ENCODE results near the gene ARMC6. TPM values are rescaled to one million over a fixed set of nuclear protein-coding genes. Genes with fewer than 3 reads are reported as not detected.

The ARMC6 gene
- total RNA-seq, 1 donor from 2014 or later, result 34.7 TPM

DNA sequence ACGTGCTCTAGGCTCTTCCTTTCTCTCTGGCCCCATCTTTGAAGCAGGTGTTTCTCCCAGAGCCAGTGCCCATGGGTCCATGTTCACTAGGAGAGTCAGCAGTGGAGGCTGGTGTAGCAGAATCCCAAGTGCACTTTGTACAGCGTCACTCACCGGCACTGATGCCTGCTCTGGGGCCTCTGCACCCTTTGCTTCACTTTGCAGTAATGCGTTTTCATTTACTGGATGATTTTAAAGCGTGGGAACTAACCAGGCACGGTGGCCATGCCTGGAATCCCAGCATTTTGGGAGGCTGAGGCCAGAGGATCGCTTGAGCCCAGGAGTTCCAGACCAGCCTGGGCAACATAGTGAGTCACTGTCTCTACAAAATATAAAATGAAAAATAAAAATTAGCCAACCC lies 61.1 kb downstream of the ARMC6 start:
- no peaks in the 10 kb centered on the region for H3K27me3 ChIP-seq
- no peaks in the 10 kb centered on the region for H3K4me1 ChIP-seq
- TF ChIP-seq, protein P1, sequence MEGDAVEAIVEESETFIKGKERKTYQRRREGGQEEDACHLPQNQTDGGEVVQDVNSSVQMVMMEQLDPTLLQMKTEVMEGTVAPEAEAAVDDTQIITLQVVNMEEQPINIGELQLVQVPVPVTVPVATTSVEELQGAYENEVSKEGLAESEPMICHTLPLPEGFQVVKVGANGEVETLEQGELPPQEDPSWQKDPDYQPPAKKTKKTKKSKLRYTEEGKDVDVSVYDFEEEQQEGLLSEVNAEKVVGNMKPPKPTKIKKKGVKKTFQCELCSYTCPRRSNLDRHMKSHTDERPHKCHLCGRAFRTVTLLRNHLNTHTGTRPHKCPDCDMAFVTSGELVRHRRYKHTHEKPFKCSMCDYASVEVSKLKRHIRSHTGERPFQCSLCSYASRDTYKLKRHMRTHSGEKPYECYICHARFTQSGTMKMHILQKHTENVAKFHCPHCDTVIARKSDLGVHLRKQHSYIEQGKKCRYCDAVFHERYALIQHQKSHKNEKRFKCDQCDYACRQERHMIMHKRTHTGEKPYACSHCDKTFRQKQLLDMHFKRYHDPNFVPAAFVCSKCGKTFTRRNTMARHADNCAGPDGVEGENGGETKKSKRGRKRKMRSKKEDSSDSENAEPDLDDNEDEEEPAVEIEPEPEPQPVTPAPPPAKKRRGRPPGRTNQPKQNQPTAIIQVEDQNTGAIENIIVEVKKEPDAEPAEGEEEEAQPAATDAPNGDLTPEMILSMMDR (IDR thresholded peaks at IDR 0.05), result no peak
- peaks cover 7 to 26% of the 10 kb centered on the region in 2 donors for H3K36me3 ChIP-seq
- intact Hi-C loops (cut with DNase I), result no loop called here
- DNase-seq (ENCODE audit: low spot score in 2 of 2), result no peak
- H3K4me3 ChIP-seq, result no peak overlapping the region
- no peak overlapping the region for H3K27ac ChIP-seq
- H3K9me3 ChIP-seq, result no peaks in the 10 kb centered on the region

DNA sequence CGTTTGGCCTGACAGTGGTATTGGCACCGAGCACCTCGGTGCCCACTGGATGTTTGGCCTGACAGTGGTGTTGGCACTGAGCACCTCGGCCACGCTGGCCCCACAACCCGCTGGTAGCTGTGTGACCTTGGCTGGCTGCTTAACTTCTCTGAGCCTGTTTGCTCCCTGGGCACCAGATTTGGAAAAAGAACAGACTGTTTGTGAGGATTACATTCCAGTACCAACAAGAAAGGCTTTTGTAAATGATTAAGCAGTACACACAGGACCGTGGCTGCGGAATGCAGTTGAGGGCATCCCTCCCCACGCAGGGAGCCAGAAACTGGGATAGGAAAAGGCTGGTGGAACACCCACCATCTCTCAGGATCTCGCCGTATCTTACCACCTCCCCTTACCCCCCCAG lies 62.3 kb downstream of the ARMC6 start:
- peaks cover 12 to 34% of the 10 kb centered on the region in 2 donors for H3K36me3 ChIP-seq
- no peaks in the 10 kb centered on the region for H3K4me1 ChIP-seq
- H3K4me3 ChIP-seq, result no peak overlapping the region
- no peaks in the 10 kb centered on the region for H3K27me3 ChIP-seq
- TF ChIP-seq, protein P1 (IDR thresholded peaks at IDR 0.05), result no peak
- H3K27ac ChIP-seq, result no peak overlapping the region
- DNase-seq (ENCODE audit: low spot score in 2 of 2), result no peak
- intact Hi-C loops (cut with DNase I), result no loop called here
- no peaks in the 10 kb centered on the region for H3K9me3 ChIP-seq

DNA sequence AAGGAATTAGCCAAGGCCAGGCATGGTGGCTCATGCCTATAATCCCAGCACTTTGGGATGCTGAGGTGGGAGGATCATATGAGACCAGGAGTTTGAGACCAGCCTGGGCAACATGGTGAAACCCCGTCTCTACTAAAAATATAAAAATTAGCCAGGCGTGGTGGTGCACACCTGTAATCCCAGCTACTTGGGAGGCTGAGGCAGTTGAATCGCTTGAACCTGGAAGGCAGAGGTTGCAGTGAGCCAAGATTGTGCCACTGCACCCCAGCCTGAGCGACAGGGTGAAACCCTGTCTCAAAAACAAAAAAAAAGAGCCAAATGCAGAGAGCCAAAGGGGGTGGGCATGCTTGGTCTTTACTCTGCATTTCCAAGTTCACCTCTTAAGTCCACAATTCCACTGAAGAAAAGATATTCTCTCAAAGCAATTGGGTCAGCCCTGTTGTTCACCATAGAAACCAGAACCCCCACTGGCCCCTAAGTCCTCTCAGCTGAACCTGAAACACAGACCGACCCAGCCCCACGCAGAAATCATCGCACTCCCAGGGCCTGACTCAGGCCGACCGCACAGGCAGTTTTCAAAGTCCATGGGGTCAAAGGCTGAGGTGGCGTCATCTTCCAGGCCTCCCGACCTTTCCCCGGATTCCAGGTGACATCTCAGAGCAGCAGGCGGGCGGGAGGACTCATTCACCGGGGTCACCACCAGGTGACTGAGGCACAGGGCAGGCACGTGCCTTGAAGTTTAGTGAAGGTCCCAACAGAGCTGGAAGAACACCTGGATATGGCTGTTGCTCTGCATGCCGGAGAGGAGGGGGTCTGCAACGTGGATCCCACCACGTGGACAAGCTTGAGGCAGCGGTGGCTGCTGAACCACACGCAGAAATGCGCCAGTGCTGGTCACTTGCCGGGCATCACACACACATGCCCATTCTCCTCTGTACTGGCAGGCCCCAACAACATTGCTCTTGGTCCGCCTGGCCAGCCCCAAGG lies 63.5 kb downstream of the ARMC6 start:
- DNase-seq (ENCODE audit: low spot score in 2 of 2), result no peak

DNA sequence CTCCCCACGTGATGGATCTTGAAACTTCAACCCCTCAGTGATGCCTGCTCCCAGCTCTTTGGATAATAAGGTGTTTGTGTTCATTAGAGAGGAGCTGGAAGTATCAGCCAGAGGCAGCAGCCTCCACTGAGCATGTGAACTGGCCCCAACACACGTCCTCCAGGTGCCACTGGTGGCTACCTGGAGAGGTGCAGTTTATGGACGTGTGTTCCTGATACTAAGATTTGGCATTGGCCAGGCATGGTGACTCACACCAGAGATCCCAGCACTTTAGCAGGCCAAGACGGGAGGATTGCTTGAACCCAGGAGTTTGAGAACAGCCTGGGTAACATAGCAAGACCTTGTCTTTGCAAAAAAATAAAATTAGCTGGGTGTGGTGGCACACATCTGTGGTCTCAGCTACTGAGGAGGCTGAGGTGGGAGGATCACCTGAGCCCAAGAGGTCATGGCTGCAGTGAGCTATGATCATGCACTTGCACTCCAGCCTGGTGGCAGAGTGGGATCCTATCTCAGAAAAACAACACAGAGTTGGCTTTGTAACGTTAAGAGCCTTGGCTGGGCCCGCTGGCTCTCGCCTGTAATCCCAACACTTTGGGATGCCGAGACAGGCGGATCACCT lies 64.8 kb downstream of the ARMC6 start:
- no peaks in the 10 kb centered on the region for H3K27me3 ChIP-seq
- intact Hi-C loops (cut with DNase I), result no loop called here
- no peaks in the 10 kb centered on the region for H3K4me1 ChIP-seq
- no peak for DNase-seq (ENCODE audit: low spot score in 2 of 2)
- no peak overlapping the region for H3K27ac ChIP-seq
- TF ChIP-seq, protein P1 (IDR thresholded peaks at IDR 0.05), result no peak
- H3K4me3 ChIP-seq, result no peak overlapping the region
- H3K9me3 ChIP-seq, result no peaks in the 10 kb centered on the region
- H3K36me3 ChIP-seq, result peaks cover 16 to 40% of the 10 kb centered on the region in 2 donors

More for the DNA sequence above, 63.5 kb downstream of the ARMC6 start:
- H3K4me1 ChIP-seq, result no peaks in the 10 kb centered on the region
- H3K4me3 ChIP-seq, result no peak overlapping the region
- H3K9me3 ChIP-seq, result no peaks in the 10 kb centered on the region
- H3K27me3 ChIP-seq, result no peaks in the 10 kb centered on the region
- intact Hi-C loops (cut with DNase I), result no loop called here
- TF ChIP-seq, protein P1 (IDR thresholded peaks at IDR 0.05), result no peak
- H3K36me3 ChIP-seq, result peaks cover 16 to 40% of the 10 kb centered on the region in 2 donors
- no peak overlapping the region for H3K27ac ChIP-seq

- intact Hi-C loops (cut with DNase I), result no loop called here
- no peak for DNase-seq (ENCODE audit: low spot score in 2 of 2)
- no peaks in the 10 kb centered on the region for H3K4me1 ChIP-seq
- TF ChIP-seq, protein P1 (IDR thresholded peaks at IDR 0.05), result no peak
- H3K36me3 ChIP-seq, result peaks cover 16 to 40% of the 10 kb centered on the region in 2 donors
- no peak overlapping the region for H3K27ac ChIP-seq
- no peaks in the 10 kb centered on the region for H3K27me3 ChIP-seq
- H3K4me3 ChIP-seq, result no peak overlapping the region
- no peaks in the 10 kb centered on the region for H3K9me3 ChIP-seq
These were observed 65.6 kb downstream of the ARMC6 start for GRCh38 chr19:19098703-19099632.

Measured in ascending aorta (tissue), 2 donors.